Gastrocnemius medialis (tissue), 4 donors: ENCODE results near the gene C10orf120. TPM values are rescaled to one million over a fixed set of nuclear protein-coding genes. Genes with fewer than 3 reads are reported as not detected.

Experiments
- ATAC-seq, 2 donors: fragments of 150-250 bp; one replicate each; pipeline ENCODE4 v1.9.1; 2016
- DNase-seq, 2 donors: peaks; one replicate each; pipeline ENCODE4 v3.0.0-alpha.2; 2019
- H3K27ac ChIP-seq, 4 donors: fragments of 200-600 bp; sonication (generic); 1 replicate in 1 of 4; 2 replicates in 3 of 4; pipeline ENCODE4 v1.5.1; 2016 to 2018; ENCODE audit warnings: mild to moderate bottlenecking in 2 of 4, moderate library complexity in 1 of 4
- H3K27me3 ChIP-seq, 3 donors: fragments of 200-600 bp; sonication (generic) in 2 of 3; 1 replicate in 1 of 3; 2 replicates in 2 of 3; pipeline versions ENCODE4 v1.5.1 to v1.6.0; 2016 to 2019; ENCODE audit warnings: mild to moderate bottlenecking in 1 of 3, moderate library complexity in 1 of 3
- H3K36me3 ChIP-seq, 2 donors: fragments of 200-600 bp; sonication (generic) in 1 of 2; one replicate each; pipeline ENCODE4 v1.5.1; 2017 to 2018
- H3K4me1 ChIP-seq, 2 donors: fragments of 200-600 bp; sonication (generic) in 1 of 2; one replicate each; pipeline ENCODE4 v1.5.1; 2016 to 2017; ENCODE audit warnings: mild to moderate bottlenecking in 2 of 2
- H3K4me3 ChIP-seq, 4 donors: fragments of 200-600 bp; sonication (generic) in 3 of 4; 1 replicate in 1 of 4; 2 replicates in 3 of 4; pipeline ENCODE4 v1.5.1; 2016 to 2019; ENCODE audit warnings: mild to moderate bottlenecking in 2 of 4
- H3K9me3 ChIP-seq, 3 donors: fragments of 200-600 bp; sonication (generic) in 2 of 3; 1 replicate in 1 of 3; 2 replicates in 2 of 3; pipeline ENCODE4 v1.5.1; 2016 to 2019
- POLR2A ChIP-seq, 2 donors: fragments of 450-650 bp; IDR thresholded peaks; one replicate each; pipeline ENCODE4 v1.6.1; 2017; ENCODE audit warnings: antibody characterized with exemption in 2 of 2, mild to moderate bottlenecking in 2 of 2, moderate library complexity in 2 of 2
- in situ Hi-C, 4 donors: fragments of 200-750 bp; cut with MboI; loops; one replicate each; pipeline versions ENCODE4 v1.15.0 to v1.8.0; 2017; ENCODE audit warnings: low sequenced_read_pairs in 4 of 4
- intact Hi-C: fragments of 100-400 bp; cut with DNase I; formaldehyde crosslinking; loops from one replicate; pipeline ENCODE4 v1.15.1; 2023; ENCODE audit warnings: low total_unique reads
- total RNA-seq, 4 donors: library from RNA; depleted of rRNA; stranded (reverse); fragments of >200 nt; gene quantifications; one replicate each; pipeline versions ENCODE4 v1.1.0 to v1.2.3, GENCODE V29; 2016
- TF ChIP-seq, protein P1 (sequence below), 5 experiments: fragments of 450-650 bp in 3 of 5; fragments of 200-600 bp in 2 of 5; sonication (generic) in 2 of 5; IDR thresholded peaks in 4 of 5; conservative IDR thresholded peaks in 1 of 5; 1 replicate in 4 of 5; 2 replicates in 1 of 5; pipeline ENCODE4 v1.5.1; 2016 to 2019; ENCODE audit warnings: antibody characterized with exemption in 5 of 5, mild to moderate bottlenecking in 3 of 5, moderate library complexity in 3 of 5

The C10orf120 gene
- total RNA-seq = not detected

DNA sequence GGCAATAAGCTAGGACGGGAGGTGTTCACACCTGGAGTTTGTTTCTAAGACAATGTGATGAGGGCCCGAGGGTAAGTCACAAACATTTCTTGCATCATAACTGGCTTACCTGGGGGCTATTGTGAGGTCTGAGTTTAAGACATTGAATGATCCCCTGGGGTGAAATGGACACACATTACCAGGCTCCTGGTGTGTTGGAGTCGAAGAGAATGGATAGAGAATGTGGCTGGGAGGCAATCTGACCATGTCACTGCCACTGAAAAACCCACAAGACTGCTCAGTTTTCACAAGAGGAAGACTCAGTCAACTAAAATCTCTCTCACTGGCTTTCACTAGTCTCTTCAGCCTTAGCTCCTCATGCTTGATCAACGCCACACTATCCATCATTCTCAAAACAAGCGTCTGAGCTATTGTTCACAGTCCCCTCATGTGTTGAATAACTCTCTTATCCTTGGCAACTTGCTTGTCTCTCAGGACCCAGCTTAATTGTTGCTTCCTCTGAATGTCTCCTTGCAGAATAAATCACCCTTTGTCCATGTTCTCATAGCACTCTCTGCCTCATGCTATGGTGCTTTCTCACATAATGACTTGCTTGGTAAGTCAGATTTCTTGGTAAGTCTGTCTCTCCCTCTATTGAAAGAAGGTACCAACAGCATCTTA is at the start of gene C10orf120:
C10orf120 (minus strand) TSS at position 51 of the 660 bp plus-strand sequence. CDS start 56 bp downstream, outside the sequence.
- no peaks in the 10 kb centered on the region for H3K4me1 ChIP-seq
- DNase-seq = no peak
- TF ChIP-seq POLR2A (IDR thresholded peaks at IDR 0.05) = no peak
- TF ChIP-seq, protein P1, sequence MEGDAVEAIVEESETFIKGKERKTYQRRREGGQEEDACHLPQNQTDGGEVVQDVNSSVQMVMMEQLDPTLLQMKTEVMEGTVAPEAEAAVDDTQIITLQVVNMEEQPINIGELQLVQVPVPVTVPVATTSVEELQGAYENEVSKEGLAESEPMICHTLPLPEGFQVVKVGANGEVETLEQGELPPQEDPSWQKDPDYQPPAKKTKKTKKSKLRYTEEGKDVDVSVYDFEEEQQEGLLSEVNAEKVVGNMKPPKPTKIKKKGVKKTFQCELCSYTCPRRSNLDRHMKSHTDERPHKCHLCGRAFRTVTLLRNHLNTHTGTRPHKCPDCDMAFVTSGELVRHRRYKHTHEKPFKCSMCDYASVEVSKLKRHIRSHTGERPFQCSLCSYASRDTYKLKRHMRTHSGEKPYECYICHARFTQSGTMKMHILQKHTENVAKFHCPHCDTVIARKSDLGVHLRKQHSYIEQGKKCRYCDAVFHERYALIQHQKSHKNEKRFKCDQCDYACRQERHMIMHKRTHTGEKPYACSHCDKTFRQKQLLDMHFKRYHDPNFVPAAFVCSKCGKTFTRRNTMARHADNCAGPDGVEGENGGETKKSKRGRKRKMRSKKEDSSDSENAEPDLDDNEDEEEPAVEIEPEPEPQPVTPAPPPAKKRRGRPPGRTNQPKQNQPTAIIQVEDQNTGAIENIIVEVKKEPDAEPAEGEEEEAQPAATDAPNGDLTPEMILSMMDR (IDR thresholded peaks at IDR 0.05 in 4 of 5, conservative IDR thresholded peaks at IDR 0.05 in 1 of 5) = no peak
- H3K27me3 ChIP-seq = no peaks in the 10 kb centered on the region
- H3K36me3 ChIP-seq = no peaks in the 10 kb centered on the region
- no peak within 1 kb of the TSS for H3K27ac ChIP-seq
- no peak within 1 kb of the TSS for H3K4me3 ChIP-seq
- no peak for ATAC-seq
- in situ Hi-C loops = no loop called here
- intact Hi-C loops = loop anchor here (5.0 kb wide), 1 partner anchor 403 kb away; no protein-coding TSS in a partner anchor
- H3K9me3 ChIP-seq = no peaks in the 10 kb centered on the region

DNA sequence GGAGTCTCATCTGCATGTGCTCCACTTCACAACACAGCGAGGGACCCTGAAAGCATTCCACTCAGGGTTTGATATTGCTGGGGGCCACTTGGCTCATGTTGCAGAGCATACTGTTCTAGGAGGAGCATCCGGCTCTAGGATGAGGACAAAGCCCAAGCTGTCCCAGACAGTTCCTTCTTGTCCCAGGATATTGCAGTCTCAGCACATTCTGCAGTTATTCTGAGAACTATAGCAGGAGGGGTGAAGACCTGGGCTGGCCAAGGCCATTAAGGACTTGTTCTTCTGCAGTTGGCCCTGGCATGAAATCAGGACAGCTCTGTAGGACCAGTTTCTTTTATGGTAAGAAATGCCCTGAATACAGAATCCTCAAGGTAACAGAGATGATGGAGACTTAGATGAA is 48.9 kb upstream of the C10orf120 start:
- DNase-seq (no peak), ATAC-seq (no peak)
- Histone ChIP-seq H3K4me1 (no peaks in the 10 kb centered on the region), H3K27ac (no peak overlapping the region), H3K4me3 (no peak overlapping the region), H3K27me3 (no peaks in the 10 kb centered on the region), H3K9me3 (no peaks in the 10 kb centered on the region), H3K36me3 (no peaks in the 10 kb centered on the region)
- in situ Hi-C loops (no loop called here), intact Hi-C loops (no loop called here)
- TF ChIP-seq, protein P1 (IDR thresholded peaks at IDR 0.05 in 4 of 5, conservative IDR thresholded peaks at IDR 0.05 in 1 of 5) = no peak
- no peak for TF ChIP-seq POLR2A (IDR thresholded peaks at IDR 0.05)

DNA sequence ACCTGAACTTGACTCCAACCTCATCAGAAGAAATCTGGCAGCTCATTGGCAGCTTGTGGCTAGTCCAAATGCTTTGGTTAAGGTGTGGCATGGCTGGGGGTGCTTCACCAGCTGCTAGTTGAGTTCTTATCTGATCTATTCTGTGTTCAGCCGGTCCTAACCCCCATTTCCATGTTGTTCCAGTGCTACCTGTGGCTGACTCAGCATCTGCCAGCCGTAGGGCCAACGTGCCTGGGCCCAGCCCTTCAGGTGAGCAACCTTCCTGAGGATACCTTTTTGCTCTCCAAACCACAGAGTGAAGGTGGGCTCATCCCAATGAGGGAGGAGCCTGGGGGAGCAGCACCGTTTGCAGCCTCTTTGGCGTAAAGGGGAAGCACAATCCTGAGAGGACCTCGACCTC is 46.8 kb upstream of the C10orf120 start:
- ATAC-seq (no peak), DNase-seq (no peak)
- intact Hi-C loops = no loop called here
- in situ Hi-C loops = no loop called here
- Histone ChIP-seq H3K9me3 (no peaks in the 10 kb centered on the region), H3K27ac (no peak overlapping the region), H3K4me1 (no peaks in the 10 kb centered on the region), H3K27me3 (no peaks in the 10 kb centered on the region), H3K36me3 (no peaks in the 10 kb centered on the region), H3K4me3 (no peak overlapping the region)
- TF ChIP-seq POLR2A (IDR thresholded peaks at IDR 0.05) = no peak
- TF ChIP-seq, protein P1 (IDR thresholded peaks at IDR 0.05 in 4 of 5, conservative IDR thresholded peaks at IDR 0.05 in 1 of 5) = no peak

DNA sequence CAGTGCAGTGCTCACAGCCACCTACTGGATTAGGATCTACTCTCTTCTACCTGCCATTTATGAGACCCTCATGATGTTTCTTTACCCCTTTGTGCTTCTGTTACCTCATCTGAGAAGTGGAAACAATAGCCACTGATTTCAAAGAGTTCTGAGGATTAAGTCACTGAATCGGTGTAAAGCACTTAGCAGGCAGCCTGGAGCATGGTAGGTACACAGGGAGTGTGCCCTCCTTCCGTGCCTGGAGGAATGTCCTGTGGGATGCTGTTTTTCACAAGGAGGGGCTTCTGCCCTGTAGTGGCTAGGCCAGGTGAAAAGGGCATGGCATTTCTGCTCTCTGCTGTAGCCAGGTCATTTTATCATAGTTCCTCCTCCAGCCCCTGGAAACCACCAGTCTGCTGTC is 44.6 kb upstream of the C10orf120 start:
- no peaks in the 10 kb centered on the region for H3K36me3 ChIP-seq
- no peak overlapping the region for H3K27ac ChIP-seq
- no peaks in the 10 kb centered on the region for H3K9me3 ChIP-seq
- DNase-seq (no peak), ATAC-seq (no peak)
- TF ChIP-seq, protein P1 (IDR thresholded peaks at IDR 0.05 in 4 of 5, conservative IDR thresholded peaks at IDR 0.05 in 1 of 5) = no peak
- no peak for TF ChIP-seq POLR2A (IDR thresholded peaks at IDR 0.05)
- intact Hi-C loops (no loop called here), in situ Hi-C loops (no loop called here)
- no peaks in the 10 kb centered on the region for H3K27me3 ChIP-seq
- H3K4me1 ChIP-seq = no peaks in the 10 kb centered on the region
- no peak overlapping the region for H3K4me3 ChIP-seq

DNA sequence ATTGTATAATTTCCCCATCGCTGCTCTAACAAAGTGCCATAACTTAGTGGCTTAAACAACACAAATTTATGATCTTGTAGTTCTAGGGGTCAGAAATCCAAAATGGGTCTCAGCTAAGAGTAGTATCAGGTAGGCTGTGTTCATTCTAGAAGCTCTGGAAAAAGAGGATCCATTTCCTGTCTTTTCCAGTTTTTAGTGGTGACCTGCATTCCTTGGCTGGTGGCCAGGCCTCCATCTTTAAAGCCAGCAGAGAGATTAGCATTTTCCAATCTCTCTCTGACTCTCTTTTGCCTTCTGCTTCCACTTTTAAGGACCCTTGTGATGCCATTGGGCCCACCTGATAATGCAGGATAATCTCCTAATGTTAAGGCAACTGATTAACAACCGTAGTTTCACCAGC is 41.0 kb upstream of the C10orf120 start:
- Histone ChIP-seq H3K36me3 (no peaks in the 10 kb centered on the region), H3K4me1 (no peaks in the 10 kb centered on the region), H3K27me3 (no peaks in the 10 kb centered on the region), H3K9me3 (no peaks in the 10 kb centered on the region), H3K27ac (no peak overlapping the region), H3K4me3 (no peak overlapping the region)
- intact Hi-C loops (no loop called here), in situ Hi-C loops (no loop called here)
- ATAC-seq = no peak
- no peak for DNase-seq
- TF ChIP-seq, protein P1 (IDR thresholded peaks at IDR 0.05 in 4 of 5, conservative IDR thresholded peaks at IDR 0.05 in 1 of 5) = no peak
- no peak for TF ChIP-seq POLR2A (IDR thresholded peaks at IDR 0.05)
